ENCODE measurements around the gene TPK1. TPM values are rescaled to one million over a fixed set of nuclear protein-coding genes. Genes with fewer than 3 reads are reported as not detected.

Gene TPK1
- total and polyA plus RNA-seq, 2 of the 13 experiments (the other 11 are each of a cell fraction or from before 2014, with no cell fraction given), result 1.0 to 1.2 TPM

- POLR2A ChIA-PET, result no interaction called here
Measured at GRCh38 chr7:144632724-144633123, 203.1 kb downstream of the TPK1 start.

GRCh38 chr7:144629598-144629997 is 206.3 kb downstream of the TPK1 start:
- TF ChIP-seq ZBTB3 (CRISPR knock-in tag; IDR thresholded peaks at IDR 0.05; ENCODE audit: borderline replicate concordance, low read depth) (no peak), HMGA1 (CRISPR knock-in tag; conservative IDR thresholded peaks at IDR 0.05) (no peak), E2F1 (CRISPR knock-in tag; IDR thresholded peaks at IDR 0.05) (no peak), ZNF607 (CRISPR knock-in tag; IDR thresholded peaks at IDR 0.05; ENCODE audit: borderline replicate concordance) (no peak), KMT2B (CRISPR knock-in tag; IDR thresholded peaks at IDR 0.05) (no peak), SMAD9 (CRISPR knock-in tag; IDR thresholded peaks at IDR 0.05) (no peak), MLLT10 (CRISPR knock-in tag; IDR thresholded peaks at IDR 0.05) (no peak), ZBTB7A (CRISPR knock-in tag; IDR thresholded peaks at IDR 0.05) (no peak), AKAP8 (CRISPR knock-in tag; IDR thresholded peaks at IDR 0.05) (no peak), ZNF296 (CRISPR knock-in tag; conservative IDR thresholded peaks at IDR 0.05) (no peak)
- Histone ChIP-seq H3K4me2 (ENCODE audit: low read depth, low read length) (no peak overlapping the region), H3K9me3 (ENCODE audit: low read length) (peaks cover 9% of the 10 kb centered on the region; the same call in 1 of the 2 replicates), H3K27me3 (ENCODE audit: control insufficient read depth in 1 of 2, insufficient read depth in 2 of 2, low read length in 2 of 2) (no peaks in the 10 kb centered on the region), H3K79me2 (ENCODE audit: insufficient read depth, low read length) (no peaks in the 10 kb centered on the region), H3K9ac (ENCODE audit: insufficient read depth, low read depth, low read length) (no peak overlapping the region), H3K36me3 (replicated peaks in 1 of 2; ENCODE audit: control insufficient read depth in 1 of 2, insufficient read depth in 2 of 2, low read length in 2 of 2) (no peaks in the 10 kb centered on the region), H2AFZ (ENCODE audit: low read length) (no peak overlapping the region), H3K4me1 (ENCODE audit: insufficient read depth, low read length) (no peaks in the 10 kb centered on the region), H3K4me3 (replicated peaks in 1 of 3; ENCODE audit: insufficient read depth in 1 of 3, low read depth in 2 of 3, low read length in 3 of 3) (no peak overlapping the region), H3K27ac (ENCODE audit: extremely low read length, insufficient read depth, low read length) (no peak overlapping the region), H4K20me1 (ENCODE audit: insufficient read depth, low read length) (no peaks in the 10 kb centered on the region)
- POLR2A ChIA-PET, result no interaction called here
- ATAC-seq, result no peak
- no peak for FAIRE-seq
- in situ Hi-C loops (cut with HindIII; ENCODE audit: extremely low pct_ligation_motif_present, low pct_unique_long_range_greater_than_20kb), result no loop called here
- CTCF ChIA-PET (ENCODE audit: low intra/inter-chr PET ratio, low total read pairs), result no interaction called here
- no peak for DNase-seq (ENCODE audit: low spot score)
- BruUV-seq (replicated peaks), result no TSS peak
- intact Hi-C loops (cut with micrococcal nuclease; ENCODE audit: unreplicated experiment), result no loop called here

More at GRCh38 chr7:144632724-144633123, 203.1 kb downstream of the TPK1 start:
- no peak for FAIRE-seq
- H3K4me3 ChIP-seq (replicated peaks in 1 of 3; ENCODE audit: insufficient read depth in 1 of 3, low read depth in 2 of 3, low read length in 3 of 3), result no peak overlapping the region
- no peak overlapping the region for H3K9ac ChIP-seq (ENCODE audit: insufficient read depth, low read depth, low read length)
- no TSS peak for BruUV-seq (replicated peaks)
- no peak overlapping the region for H3K27ac ChIP-seq (ENCODE audit: extremely low read length, insufficient read depth, low read length)
- no peaks in the 10 kb centered on the region for H4K20me1 ChIP-seq (ENCODE audit: insufficient read depth, low read length)
- no peaks in the 10 kb centered on the region for H3K79me2 ChIP-seq (ENCODE audit: insufficient read depth, low read length)
- H3K27me3 ChIP-seq (ENCODE audit: control insufficient read depth in 1 of 2, insufficient read depth in 2 of 2, low read length in 2 of 2), result no peaks in the 10 kb centered on the region
- TF ChIP-seq GABPA (IDR thresholded peaks at IDR 0.05; ENCODE audit: low read depth, low read length), result no peak
- TF ChIP-seq GABPA (CRISPR knock-in tag; IDR thresholded peaks at IDR 0.05; ENCODE audit: low read depth), result no peak
- no peak for TF ChIP-seq RFXANK (CRISPR knock-in tag; IDR thresholded peaks at IDR 0.05)
- TF ChIP-seq, protein P1, sequence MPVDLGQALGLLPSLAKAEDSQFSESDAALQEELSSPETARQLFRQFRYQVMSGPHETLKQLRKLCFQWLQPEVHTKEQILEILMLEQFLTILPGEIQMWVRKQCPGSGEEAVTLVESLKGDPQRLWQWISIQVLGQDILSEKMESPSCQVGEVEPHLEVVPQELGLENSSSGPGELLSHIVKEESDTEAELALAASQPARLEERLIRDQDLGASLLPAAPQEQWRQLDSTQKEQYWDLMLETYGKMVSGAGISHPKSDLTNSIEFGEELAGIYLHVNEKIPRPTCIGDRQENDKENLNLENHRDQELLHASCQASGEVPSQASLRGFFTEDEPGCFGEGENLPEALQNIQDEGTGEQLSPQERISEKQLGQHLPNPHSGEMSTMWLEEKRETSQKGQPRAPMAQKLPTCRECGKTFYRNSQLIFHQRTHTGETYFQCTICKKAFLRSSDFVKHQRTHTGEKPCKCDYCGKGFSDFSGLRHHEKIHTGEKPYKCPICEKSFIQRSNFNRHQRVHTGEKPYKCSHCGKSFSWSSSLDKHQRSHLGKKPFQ (CRISPR knock-in tag; IDR thresholded peaks at IDR 0.05; ENCODE audit: insufficient replicate concordance), result no peak
- no peak for TF ChIP-seq YEATS2 (CRISPR knock-in tag; IDR thresholded peaks at IDR 0.05; ENCODE audit: borderline replicate concordance)
- 5% methylated on average over 2 of the region's 2 CpGs for WGBS (ENCODE audit: low lambda C conversion rate)
- no peak for DNase-seq (ENCODE audit: low spot score)
- no peaks in the 10 kb centered on the region for H3K36me3 ChIP-seq (replicated peaks in 1 of 2; ENCODE audit: control insufficient read depth in 1 of 2, insufficient read depth in 2 of 2, low read length in 2 of 2)
- peaks cover 9% of the 10 kb centered on the region; the same call in 1 of the 2 replicates for H3K9me3 ChIP-seq (ENCODE audit: low read length)
- H3K4me2 ChIP-seq (ENCODE audit: low read depth, low read length), result no peak overlapping the region
- ATAC-seq, result no peak
- H2AFZ ChIP-seq (ENCODE audit: low read length), result no peak overlapping the region
- in situ Hi-C loops (cut with HindIII; ENCODE audit: extremely low pct_ligation_motif_present, low pct_unique_long_range_greater_than_20kb), result no loop called here
- H3K4me1 ChIP-seq (ENCODE audit: insufficient read depth, low read length), result no peaks in the 10 kb centered on the region
- intact Hi-C loops (cut with micrococcal nuclease; ENCODE audit: unreplicated experiment), result no loop called here
- CTCF ChIA-PET (ENCODE audit: low intra/inter-chr PET ratio, low total read pairs), result no interaction called here

Measured in HepG2 (cell line).